COR-L47 (cell line): Measurements from ENCODE around the gene POC1A.

Experiments
- DNase-seq: peaks from one replicate; lab custom pipeline; 2025; lab: John Stamatoyannopoulos, UW

Gene POC1A

GRCh38 chr3:52104684-52105640 is 49.3 kb downstream of the POC1A start:
- DNase-seq, result no peak

DNA sequence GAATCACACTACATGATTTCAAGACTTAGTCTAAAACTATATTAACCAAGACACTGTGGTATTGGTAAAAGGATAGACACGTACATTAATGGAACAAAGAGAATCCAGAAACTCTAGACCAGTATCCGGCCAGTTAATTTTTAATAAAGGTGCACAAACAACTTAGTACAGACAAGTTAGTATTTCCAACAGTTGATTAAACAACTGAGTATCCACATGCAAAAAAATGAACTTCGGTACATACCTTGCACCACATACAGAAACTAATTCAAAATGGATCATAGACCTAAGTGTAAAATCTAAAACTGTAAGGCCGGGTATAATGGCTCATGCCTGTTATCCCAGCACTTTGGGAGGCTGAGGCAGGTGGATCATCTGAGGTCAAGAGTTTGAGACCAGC is 51.3 kb downstream of the POC1A start:
- DNase-seq, result no peak

- no peak for DNase-seq
Measured at GRCh38 chr3:52099001-52099401, 55.2 kb downstream of the POC1A start.

GRCh38 chr3:52097851-52098507 is 56.2 kb downstream of the POC1A start:
- no peak for DNase-seq

DNA sequence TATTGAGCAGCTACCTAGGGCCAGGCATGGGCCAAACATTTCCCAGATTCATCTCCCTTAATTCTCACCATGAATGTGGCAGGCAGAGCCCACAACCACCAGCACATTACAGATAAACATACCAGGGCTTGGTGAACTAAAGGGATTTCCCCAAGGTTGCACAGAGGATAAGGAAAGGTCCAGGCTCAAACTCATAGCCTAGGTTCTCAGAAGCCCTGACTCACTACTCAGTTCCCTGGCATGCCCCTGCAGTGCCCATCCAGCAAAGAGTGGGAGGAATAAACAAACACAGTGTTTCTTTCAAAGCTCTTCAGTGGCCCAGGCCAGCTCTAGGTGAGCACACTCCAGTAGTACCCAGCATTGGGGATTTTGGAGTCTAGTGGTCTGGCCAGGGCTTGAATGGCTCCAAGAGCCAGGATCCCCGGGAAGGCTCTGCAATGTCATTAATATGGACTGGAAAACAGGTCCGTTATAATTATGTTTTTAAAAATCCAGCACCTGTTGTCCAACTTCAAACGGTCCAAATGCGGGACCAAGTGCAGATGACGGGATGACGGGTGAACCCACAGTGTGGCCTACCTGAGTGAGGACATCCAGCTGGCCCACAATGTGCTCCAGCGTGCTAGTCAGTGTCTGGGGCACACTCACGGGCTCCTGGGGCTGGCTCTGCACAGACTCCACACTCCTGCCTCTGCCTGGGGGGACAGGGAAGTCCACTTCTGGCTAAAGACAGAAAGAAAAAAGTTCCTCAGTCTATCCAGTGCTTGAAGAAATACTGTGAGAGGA is 58.0 kb downstream of the POC1A start:
- no peak for DNase-seq

DNA sequence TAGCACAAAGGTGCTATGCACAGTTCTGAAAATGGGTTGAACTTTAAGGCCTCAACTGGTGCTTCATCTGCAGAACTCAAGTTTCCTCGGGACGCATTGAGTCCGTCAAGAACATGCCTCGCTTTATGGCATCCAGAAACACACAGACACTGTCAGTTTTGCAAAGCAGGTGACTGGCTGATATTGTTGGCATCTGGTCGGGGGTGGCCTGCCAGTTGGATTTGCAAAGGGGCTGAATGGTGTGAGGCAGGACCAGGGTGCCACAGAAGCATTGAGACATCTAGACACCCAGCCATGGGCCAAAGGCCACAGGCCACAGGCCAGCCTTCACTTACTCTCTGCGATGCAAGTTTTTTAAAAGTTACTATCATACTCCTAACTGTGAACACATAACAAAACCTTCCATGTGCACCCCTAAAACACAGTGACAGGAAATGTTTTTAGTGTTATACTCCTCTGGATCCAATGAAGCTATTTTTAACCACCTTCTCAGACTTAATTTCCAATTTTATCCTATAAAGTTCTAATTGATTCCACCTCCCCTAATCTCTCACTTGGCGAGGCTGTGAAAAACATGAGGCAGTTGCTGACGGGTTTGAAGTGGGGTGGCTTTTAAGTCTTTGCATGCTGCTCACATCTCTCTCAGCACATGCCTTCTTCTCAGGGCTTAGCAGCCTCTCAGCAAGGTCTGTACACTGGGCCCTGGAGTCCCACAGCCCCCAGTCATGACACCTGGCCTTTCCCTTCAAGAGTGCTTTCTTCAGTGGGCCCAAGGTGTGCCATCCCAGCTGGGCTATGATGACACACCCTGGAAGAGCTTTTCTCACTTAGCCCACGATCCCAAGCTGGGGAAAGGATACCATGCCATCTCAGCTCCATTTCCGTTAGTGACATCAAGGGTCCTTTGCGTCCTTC is 59.4 kb downstream of the POC1A start:
- DNase-seq, result no peak

DNA sequence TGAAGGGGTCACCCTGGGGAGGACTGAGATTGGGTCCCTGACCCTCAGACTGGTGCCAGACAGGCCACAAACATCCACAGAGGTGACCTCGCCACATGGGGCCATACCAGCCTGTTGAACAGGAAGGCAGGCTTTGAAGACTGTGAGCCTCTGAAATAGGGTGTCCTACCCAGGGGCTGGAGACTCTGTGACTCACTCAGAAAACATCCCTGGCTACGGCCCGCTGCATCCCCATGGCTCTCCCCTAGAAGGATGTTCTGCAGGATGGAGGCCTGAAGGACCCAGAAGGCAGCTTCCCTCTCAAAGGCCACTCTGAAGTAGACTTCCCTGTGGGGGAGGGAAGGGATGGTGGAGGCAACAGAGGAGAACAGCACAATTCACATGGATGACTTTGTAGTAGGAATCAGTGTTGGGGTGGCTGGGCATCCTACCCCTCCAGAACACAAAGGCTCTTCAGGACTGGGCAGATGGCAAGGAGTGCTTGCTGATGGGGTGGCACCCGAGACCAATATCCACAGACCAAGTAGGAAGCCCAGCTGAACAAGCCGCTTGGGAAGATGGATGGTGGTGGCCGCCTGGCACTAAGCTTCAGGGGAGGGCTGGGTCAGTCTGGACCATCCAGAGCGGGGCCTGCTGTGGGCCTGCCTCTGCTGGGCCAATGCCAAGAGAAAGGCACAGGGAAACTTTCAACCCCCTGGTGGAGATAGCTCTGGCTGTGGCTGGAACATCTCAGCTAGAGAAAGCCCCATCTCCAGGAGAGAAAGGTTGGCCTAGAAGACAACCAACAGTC is 60.3 kb downstream of the POC1A start:
- DNase-seq, result no peak

GRCh38 chr3:52092891-52093290 is 61.3 kb downstream of the POC1A start:
- DNase-seq, result no peak

DNA sequence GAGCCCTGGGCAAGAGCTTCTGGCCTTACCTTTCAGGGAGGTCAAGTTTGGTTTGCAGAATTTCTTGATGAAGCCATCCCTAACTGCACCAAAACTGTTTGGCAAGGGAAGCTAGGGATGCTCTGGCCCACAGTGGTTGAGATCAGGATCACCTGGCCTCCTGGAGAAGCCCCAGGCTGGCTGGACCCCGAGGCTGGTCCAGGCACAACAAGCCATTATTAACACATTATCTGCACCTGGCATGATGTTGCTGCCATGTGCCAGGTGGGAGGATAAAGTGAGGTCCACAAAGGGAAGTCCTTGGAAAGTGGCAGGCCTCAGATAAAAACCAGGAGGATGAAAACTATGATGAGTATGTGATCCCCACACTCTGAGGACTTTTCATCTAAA is 62.0 kb downstream of the POC1A start:
- no peak for DNase-seq

- no peak for DNase-seq
Measured at GRCh38 chr3:52091586-52092270, 62.5 kb downstream of the POC1A start.

DNA sequence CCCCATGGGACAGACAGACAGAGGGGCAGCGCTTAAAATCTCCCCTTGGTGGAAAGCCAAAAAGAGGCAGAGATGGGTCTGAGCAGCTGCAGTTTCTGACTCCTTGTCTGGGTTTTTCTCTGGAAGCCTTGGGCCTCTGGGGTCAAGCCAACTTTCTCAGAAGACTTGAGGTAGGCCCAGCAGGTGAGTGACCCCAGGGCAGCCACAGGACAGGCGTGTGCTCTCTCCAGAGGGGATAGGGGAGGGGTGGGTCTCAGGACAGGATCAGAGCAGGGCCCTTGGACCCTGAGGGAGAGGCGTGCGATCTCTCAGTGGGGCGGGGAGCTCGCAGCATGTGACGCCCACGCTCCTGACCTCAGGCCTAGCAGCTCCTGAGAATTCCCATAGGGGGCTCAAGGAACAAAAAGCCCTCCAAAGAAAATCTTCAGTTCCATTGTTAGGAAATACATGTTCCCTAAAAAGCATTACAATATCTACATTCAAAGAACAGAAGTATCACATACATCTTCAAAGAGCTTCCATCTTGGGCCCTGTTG is 63.2 kb downstream of the POC1A start:
- no peak for DNase-seq

DNA sequence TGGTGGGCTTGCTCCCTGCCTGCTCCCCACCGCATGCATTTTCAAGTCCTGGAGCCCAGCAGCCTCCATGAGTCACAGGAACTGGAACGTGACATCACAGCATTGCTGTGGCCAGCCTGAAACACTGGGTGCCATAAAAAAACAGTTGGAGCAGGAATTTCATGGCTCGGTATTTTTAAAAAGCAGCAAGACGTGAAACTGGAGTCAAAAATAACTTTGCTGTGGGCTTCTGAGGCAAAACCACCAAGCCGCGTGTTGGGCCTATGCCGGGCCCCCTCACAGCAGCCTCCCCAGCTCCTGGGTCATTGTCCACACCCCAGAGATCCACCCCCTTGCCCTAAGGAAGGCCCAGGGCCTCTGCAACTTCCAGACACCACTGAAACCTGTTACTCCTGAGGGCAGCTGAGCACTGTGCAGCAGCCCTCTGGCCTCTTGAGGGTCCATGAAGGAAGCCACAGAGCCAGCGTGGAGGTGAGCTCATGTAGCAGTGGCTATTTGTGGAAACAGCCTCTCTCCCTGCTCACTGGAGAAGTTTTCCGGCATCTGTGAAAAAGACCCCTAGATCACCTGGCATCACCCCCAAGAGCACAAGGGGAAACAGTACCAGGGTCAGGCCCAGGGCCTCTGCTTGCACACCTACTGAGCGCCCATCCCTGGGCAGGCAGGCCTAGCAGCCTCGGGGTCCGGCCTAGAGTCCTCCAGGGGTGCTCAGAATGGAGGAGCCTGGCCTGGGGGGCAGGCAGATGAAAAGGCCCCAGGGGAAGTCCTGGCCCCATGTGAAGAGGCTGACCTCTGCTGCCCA is 63.9 kb downstream of the POC1A start:
- no peak for DNase-seq

GRCh38 chr3:52089691-52090090 is 64.5 kb downstream of the POC1A start:
- DNase-seq, result no peak

GRCh38 chr3:52088445-52089367 is 65.5 kb downstream of the POC1A start:
- DNase-seq, result no peak

DNA sequence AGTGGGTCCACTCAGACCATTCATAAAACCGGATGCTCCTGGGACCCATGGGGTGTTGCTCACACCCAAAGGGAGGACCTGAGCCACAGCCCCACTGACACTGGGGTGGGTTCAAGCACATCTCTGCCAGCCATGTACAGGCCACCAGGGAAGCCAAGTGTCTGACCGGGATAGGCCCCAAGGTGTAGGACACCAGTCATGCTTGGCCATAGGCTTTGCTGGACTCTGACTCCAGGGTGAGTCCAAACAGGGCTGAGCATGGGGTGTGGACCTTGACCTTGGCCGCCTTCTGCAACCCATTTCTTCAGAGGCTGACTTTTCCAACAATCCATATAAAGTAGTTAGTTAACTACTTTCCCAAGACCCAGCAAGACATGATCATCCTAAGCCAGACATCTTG is 66.5 kb downstream of the POC1A start:
- no peak for DNase-seq

DNA sequence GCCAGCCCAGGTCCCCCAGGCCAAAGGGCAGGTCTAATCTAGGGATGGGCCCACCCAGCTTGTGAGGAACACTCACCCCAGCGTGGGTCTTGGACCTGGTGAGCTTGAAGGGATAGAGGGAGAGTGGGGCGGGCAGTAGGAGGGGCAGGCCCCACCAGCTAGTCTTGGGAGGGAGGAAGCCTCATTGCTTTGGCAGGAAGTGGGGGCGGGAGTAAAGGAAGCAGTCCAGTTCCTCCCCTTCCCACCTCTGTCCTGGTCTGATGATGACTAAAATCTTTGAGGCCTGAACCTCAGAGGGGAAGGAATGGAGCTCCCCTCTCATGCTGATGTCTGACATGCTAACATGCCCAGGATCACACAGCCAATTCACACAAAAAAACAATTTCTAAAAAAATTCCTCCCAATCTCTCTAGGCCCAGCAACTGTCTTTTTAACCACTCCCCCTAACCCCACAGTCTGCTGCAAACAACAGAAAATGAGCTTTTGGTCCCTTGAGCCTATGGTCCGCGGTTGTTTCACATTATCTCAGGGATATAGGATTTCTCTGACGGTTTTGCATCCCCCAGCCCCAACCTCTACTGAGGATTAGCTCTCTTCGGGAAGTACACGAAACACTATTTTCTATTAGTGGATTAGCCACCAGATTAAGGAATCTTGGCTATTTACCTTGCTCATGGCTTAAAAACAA is 67.1 kb downstream of the POC1A start:
- no peak for DNase-seq

DNA sequence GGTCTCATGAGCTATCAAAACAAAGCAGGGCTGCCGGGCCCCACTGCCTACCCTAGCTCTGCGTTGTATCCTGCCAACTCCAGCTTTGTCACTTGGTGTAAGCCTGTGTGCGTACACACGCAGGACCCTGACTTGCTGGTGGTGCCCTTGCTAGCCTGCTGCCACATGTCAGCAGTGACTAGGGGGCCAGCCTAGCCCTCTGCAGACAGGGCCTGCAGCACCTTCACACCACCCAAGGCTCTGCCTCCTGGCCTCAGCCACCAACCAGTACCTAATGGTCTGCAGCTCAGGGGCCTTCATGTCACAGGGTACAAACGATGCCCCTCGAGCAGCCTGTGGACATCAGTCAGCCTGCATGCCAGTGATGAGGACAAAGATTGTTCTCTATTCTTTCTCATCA is 67.8 kb downstream of the POC1A start:
- DNase-seq, result no peak
